ENCODE measurements around the gene MICB.

DNA sequence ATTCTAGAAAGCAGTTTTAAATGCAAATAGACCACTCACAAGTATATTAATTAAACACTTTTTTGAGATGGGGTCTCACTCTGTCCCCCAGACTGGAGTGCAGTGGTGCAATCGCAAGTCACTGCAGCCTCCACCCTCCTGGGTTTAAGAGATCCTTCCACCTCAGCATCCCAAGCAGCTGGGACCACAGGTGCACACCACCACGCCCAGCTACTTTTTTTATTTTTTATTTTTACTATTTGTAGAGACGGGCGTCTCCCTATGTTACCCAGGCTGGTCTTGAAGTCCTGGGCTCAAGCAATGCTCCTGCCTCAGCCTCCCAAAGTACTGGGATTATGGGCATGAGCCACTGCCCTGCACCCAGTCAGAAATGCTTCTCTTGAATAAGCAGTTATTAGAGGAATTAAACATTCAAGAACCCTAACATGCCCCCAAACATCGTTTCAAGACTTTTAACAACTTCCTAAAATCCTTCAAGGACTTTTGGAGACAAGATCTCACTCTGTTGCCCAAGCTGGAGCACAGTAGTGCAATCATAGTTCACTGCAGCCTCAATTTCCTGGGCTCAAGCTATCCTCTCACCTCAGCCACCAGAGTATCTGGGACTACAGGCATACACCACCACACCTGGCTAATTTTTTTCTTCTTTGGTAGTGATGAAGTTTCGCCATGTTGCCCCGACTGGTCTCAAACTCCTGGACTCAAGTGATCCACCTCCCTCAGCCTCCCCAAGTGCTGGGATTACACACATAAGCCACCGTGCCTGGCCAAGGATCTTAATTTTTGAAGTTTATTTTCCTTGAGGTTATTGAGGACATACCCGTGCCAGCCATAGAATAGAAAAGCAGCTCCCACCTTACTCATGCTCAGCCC, 34.1 kb downstream of the MICB start:
- TF ChIP-seq, protein P1, sequence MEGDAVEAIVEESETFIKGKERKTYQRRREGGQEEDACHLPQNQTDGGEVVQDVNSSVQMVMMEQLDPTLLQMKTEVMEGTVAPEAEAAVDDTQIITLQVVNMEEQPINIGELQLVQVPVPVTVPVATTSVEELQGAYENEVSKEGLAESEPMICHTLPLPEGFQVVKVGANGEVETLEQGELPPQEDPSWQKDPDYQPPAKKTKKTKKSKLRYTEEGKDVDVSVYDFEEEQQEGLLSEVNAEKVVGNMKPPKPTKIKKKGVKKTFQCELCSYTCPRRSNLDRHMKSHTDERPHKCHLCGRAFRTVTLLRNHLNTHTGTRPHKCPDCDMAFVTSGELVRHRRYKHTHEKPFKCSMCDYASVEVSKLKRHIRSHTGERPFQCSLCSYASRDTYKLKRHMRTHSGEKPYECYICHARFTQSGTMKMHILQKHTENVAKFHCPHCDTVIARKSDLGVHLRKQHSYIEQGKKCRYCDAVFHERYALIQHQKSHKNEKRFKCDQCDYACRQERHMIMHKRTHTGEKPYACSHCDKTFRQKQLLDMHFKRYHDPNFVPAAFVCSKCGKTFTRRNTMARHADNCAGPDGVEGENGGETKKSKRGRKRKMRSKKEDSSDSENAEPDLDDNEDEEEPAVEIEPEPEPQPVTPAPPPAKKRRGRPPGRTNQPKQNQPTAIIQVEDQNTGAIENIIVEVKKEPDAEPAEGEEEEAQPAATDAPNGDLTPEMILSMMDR (conservative IDR thresholded peaks at IDR 0.05), result no peak
- TF ChIP-seq ZFX (IDR thresholded peaks at IDR 0.05), result no peak

Data from C4-2B (cell line).